Liver (tissue), 3 donors: Measurements from ENCODE around the gene DEPDC5.

Source experiments
- GABPA ChIP-seq, 2 donors: IDR thresholded peaks in 1 of 2; conservative IDR thresholded peaks in 1 of 2; 2 replicates each; pipeline ENCODE4 v1.6.1; 2016; ENCODE audit warnings: antibody characterized with exemption in 2 of 2, mild to moderate bottlenecking in 1 of 2, moderate library complexity in 1 of 2
- NR2F2 ChIP-seq: IDR thresholded peaks from 2 replicates; pipeline ENCODE4 v1.6.1; 2016; ENCODE audit warnings: antibody characterized with exemption
- RAD21 ChIP-seq, 2 donors: IDR thresholded peaks; 2 replicates each; pipeline ENCODE4 v1.6.1; 2016; ENCODE audit warnings: antibody characterized with exemption in 2 of 2, mild to moderate bottlenecking in 2 of 2
- SP1 ChIP-seq: IDR thresholded peaks from 2 replicates; pipeline ENCODE4 v1.6.1; 2018; ENCODE audit warnings: antibody characterized with exemption, mild to moderate bottlenecking
- YY1 ChIP-seq: IDR thresholded peaks from 2 replicates; pipeline ENCODE4 v1.6.1; 2016; ENCODE audit warnings: antibody characterized with exemption, mild to moderate bottlenecking
- TF ChIP-seq, protein P1 (sequence below): IDR thresholded peaks from 2 replicates; pipeline ENCODE4 v1.6.1; 2016; ENCODE audit warnings: antibody characterized with exemption
- TF ChIP-seq, protein P2 (sequence below): fragments of 150-350 bp; IDR thresholded peaks from 2 replicates; pipeline ENCODE4 v1.5.1; 2017; ENCODE audit warnings: improper control_type of control experiment, low read depth, low read length; ENCODE audit not compliant: missing input control
- TF ChIP-seq, protein P3 (sequence below): IDR thresholded peaks from 2 replicates; pipeline ENCODE4 v1.6.1; 2016; ENCODE audit warnings: antibody characterized with exemption
- donor health status: healthy.
- donor health status: healthy.

DNA sequence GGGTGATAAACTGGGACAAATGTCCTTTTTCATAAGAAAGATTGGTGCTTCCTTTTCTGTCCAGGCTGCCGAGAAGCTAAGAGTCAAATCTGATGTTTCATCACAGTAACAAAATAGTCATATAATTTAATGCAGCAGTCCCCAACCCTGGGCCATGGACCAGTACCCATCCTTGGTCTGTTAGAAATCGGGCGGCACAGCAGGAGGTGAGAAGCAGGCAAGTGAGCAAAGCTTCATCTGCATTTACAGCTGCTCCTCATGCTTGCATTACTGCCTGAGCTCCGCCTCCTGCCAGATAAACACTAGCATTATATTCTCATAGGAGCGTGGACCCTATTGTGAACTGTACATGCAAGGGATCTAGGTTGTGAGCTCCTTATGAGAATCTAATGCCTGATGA is 30.1 kb upstream of the DEPDC5 start:
- TF ChIP-seq, protein P1, sequence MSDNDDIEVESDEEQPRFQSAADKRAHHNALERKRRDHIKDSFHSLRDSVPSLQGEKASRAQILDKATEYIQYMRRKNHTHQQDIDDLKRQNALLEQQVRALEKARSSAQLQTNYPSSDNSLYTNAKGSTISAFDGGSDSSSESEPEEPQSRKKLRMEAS = no peak
- TF ChIP-seq RAD21 (IDR thresholded peaks at IDR 0.05) (no peak), SP1 (no peak), YY1 (no peak), NR2F2 (no peak), GABPA (IDR thresholded peaks at IDR 0.05 in 1 of 2, conservative IDR thresholded peaks at IDR 0.05 in 1 of 2) (no peak)
- TF ChIP-seq, protein P2, sequence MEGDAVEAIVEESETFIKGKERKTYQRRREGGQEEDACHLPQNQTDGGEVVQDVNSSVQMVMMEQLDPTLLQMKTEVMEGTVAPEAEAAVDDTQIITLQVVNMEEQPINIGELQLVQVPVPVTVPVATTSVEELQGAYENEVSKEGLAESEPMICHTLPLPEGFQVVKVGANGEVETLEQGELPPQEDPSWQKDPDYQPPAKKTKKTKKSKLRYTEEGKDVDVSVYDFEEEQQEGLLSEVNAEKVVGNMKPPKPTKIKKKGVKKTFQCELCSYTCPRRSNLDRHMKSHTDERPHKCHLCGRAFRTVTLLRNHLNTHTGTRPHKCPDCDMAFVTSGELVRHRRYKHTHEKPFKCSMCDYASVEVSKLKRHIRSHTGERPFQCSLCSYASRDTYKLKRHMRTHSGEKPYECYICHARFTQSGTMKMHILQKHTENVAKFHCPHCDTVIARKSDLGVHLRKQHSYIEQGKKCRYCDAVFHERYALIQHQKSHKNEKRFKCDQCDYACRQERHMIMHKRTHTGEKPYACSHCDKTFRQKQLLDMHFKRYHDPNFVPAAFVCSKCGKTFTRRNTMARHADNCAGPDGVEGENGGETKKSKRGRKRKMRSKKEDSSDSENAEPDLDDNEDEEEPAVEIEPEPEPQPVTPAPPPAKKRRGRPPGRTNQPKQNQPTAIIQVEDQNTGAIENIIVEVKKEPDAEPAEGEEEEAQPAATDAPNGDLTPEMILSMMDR = no peak
- TF ChIP-seq, protein P3, sequence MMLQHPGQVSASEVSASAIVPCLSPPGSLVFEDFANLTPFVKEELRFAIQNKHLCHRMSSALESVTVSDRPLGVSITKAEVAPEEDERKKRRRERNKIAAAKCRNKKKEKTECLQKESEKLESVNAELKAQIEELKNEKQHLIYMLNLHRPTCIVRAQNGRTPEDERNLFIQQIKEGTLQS = no peak
